ENCODE measurements around the gene INTS4. TPM values are rescaled to one million over a fixed set of nuclear protein-coding genes. Genes with fewer than 3 reads are reported as not detected.
A peak's percentile ranks its signal among the peaks of the same experiment; 100 is the strongest.
"Not testable (repeated sequence)": the region's sequence is repeated elsewhere in the genome, so short reads cannot be mapped to it uniquely, and the experiment has no call there.

Gene INTS4
- polyA plus RNA-seq, 3 donors: 41.2 to 48.2 (median 45.7) TPM

DNA sequence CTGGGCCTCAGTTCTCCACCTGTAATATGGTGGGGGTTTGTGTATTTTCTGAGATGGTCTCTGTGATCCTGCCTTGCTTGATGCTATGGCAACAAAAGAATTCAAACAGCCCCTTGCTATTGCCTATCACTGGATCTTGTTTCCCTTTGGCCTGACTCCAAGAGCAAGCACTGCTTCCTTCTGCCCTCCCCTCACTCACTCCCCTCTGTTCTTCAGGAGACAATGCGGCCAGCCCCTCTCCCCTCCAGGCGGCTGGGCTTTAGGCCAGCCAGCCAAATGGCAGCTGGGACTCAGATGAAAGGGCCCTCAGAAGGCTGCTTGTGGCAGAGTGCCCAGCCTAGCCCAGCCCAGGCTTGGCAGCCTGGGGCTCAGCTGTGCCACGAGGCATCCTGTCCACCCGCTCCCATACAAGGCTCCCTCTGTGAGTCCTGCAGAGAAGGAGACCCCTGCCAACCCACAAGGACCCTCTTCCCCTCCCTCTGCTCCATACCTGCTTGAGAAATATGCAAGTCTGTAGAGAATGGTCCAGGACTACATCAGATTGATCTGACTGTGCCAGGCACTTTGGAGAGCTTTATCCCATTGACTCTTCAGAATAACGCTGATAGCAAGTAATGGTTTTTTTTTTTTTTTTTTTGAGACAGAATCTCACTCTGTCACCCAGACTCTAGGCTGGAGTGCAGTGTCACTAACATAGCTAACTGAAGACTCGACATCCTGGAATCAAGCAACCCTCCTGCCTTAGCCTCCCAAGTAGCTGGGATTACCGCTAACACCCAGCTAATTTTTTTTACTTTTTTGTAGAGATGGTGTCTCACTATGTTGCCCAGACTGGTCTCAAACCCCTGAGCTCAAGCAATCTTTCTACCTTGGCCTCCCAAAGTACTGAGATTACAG is 36.2 kb upstream of the INTS4 start:
- DNase-seq: peak; percentile 88

DNA sequence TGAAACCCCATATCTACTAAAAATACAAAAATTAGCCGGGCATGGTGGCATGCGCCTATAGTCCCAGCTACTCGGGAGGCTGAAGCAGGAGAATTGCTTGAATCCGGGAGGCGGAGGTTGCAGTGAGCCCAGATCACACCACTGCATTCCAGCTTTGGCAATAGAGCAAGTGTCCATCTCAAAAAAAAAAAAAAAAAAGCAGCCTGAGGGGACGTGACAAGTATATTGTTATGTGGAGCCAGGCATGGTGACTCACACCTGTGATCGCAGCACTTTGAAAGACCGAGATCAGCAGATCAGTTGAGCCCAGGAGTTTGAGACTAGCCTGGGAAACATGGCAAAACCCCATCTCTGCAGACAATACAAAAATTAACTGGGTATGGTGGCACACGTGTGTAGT is 34.0 kb upstream of the INTS4 start:
- not testable (repeated sequence) for DNase-seq

DNA sequence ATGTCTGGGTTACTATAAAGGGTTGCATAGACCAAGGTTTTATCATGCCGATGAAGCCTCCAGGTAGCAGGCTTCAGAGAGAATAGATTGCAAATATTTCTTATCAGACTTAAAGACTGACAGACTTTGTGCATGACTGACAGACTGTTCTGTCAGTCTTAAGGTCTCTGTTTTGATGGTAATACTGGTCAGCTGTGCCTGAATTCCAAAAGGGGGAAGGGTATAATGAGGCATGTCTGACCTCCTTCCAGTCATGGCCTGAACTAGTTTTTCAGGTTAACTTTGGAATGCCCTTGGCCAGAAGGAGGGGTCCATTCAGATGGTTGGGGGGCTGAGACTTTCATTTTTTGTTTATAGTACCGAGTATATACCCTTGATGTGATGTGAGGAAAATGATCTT is 33.3 kb upstream of the INTS4 start:
- no peak for DNase-seq

DNA sequence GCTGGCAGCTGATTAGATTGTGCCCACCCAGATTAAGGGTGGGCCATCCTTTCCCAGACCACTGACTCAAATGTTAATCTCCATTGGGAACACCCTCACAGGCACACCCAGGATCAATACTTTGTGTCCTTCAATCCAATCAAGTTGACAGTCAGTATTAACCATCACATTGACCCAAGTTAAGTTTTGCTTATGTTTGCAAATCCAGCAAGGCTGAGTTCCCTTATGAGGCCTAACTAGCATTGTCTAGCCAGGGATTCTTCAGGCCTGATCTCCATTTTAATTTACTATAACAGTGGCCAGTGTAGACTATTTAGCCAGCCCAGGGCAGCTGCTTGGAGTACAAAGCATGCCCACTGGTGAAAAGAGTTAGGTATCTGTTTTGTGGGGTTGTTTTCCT is 30.9 kb upstream of the INTS4 start:
- DNase-seq: no peak

DNA sequence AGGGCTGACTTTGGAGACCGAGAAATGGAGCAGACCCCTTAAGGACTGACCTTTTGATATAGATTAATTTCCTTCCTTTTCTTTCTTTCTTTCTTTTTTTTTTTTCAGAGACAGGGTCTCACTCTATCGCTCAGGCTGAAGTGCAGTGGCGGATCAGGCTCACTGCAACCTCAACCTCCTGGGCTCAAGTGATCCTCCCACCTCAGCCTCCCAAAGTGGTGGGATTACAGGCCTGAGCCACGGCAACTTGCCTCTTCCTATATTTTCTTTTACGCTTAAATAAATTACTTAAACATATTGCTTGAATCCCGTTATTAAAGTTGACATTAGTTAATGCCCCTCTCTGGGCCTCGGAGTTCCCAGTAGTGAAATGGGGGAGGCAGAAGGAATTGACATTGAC is 29.0 kb upstream of the INTS4 start:
- no peak for DNase-seq

DNA sequence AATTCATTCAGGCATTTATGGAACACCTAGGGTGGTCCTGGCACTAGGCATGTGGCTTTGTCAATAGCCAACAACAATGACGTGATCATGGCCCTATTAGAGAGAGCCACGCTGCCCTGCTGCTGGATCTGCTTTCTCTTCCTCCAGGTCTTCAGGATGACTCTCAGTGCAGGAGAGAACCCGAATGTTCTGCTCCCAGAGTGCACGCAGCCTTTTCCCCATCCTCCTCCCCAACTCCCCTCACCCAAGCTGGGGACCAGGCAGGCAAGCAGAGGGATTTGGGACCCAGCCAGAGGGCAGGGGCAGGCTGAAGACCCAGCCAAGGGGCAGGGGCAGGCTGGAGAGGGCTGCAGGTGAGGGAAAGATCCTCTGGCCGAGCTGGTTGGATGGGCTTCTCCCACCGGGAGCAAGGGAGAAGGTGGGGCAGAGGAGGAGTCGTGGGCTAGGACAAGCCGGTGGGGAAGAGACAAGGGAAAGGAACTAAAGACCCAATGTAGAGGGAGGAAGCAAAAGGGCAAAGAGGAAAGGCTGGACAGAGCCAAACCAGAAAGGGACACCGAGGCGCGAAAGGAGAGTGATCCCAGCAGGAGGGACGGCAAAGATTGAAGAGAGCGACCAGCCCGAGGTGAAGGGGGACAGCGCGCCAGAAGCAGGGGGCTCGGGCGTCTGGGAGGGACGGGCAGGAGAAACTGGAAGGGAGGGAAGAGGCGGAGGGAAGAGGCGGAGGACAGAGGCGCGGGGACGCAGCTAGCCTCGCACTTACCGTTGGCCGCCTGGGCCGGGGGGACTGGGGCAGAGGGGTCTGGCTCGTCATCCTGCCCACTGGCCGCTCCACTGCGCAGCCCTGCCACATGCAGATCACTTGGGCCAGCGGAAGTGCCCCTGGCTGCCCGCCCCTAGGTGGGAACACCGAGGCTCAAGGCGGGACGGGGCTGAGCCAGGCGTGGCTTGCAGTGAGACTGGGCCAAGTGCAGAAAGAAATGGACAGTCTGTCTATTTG is 28.2 kb upstream of the INTS4 start, which contains the start of gene KCTD14:
Gene KCTD14 (minus strand): TSS at position 880 of the 1,000 bp plus-strand sequence. CDS start 27 bp downstream, at position 853.
- no peak for DNase-seq

DNA sequence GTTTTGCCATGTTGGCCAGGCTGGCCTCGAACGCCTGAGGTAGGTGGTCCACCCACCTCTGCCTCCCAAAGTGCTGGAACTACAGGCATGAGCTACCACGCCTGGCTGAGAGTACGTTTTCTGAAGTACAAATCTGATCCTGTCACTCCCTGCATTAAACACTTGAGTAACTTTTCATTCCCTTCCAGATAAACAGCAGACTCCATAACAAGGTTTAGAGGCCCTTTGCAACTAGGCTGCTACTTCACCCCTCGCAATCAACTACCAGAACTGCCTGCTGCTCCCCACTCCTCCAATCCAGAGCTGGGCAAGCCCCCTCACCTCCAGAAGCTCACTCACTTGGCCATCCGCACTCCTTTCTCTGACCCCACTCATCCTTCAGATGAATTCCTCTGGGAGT is 27.1 kb upstream of the INTS4 start:
- DNase-seq: no peak

DNA sequence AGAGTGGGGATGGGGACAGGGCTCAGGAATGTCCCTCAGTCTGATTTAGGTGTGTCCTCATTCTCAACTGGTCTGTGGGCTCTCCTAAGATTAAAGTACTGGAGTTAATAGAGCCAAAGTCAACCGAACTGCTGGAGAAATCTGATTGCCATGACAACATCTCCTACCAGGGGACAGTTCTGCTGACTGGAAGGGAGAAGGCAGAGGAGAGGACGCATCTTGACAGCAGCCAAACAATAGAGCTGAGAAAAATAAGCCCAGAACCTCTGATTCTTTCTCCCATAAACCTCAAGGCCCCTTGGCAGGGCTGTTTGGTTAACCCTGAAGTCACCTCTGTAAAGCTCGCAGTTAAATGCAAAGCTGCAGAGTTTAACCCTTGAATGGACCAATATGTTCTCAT is 25.8 kb upstream of the INTS4 start:
- DNase-seq: no peak

DNA sequence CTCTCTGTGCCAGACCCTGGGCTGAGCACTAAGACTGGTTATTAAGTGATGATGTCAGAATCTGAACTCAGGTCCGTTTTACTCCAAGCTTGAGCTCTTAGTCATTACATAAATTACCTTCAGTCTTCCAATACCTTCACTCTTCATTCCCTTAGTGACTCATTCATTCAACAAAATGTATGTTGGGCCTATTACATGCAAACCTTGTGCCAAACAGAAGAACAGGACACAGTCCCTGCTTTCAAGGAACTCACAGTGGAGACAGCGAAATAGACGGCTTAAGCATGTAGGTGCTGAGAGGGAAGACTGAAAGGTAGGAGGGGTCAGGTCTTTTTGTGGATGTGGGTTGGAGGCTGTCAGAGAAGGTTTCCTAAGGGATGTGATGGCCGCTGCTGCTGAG is 25.3 kb upstream of the INTS4 start:
- no peak for DNase-seq

DNA sequence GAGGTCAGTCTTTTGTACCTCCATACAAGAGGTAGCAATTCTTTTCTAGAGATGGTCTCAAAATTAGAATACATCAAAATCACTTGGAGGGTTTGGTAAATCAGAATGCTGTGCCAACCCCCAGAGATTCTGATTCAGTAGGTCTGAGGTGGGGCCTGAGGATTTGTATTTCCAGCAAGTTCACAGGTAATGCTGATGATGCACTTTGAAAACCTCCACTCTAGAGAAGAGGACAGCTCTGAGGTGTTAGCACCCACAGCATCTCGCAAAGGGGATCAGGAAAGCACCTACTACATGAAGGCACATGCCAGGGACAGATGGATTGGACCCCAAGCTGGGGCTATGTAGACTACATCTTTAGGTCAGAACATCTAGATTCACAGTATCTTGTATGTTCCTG is 21.4 kb upstream of the INTS4 start:
- no peak for DNase-seq

DNA sequence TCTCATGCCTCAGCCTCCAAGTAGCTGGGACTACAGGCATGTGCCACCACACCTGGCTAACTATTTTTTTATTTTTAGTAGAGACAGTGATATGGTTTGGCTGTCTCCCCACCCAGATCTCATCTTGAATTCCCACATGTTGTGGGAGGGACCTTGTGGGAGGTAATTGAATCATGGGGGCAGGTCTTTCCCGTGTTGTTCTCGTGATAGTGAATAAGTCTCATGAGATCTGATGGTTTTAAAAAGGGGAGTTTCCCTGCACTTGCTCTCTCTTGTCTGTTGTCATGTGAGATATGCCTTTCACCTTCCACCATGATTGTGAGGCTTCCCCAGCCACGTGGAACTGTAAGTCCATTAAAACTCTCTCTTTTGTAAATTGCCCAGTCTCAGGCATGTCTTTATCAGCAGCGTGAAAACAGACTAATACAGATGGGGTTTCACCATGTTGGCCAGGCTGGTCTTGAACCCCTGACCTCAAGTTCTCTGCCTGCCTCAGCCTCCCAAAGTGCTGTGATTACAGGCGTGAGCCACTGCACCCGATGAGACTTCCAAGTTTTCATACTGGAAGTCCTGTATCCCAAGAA is 20.6 kb upstream of the INTS4 start:
- not testable (repeated sequence) for DNase-seq

DNA sequence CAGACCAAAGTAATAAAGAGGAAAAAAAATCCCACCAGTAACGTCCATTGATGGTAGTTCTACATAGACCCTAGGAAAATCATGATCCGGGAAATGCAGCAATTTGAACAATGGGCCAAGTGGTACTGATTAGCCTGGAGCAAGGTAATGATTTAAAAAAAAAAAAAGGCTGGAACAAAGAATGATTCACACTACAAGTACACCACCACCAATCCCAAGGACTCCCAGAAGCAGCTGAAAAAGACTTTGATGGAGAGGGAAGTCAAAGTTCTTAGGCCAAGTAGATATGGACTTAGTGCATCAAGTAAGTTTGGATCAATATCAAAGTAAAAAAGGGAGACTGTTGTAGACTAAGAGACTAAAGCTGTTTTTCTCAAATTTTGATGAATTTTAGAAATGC is 16.8 kb upstream of the INTS4 start:
- no peak for DNase-seq

DNA sequence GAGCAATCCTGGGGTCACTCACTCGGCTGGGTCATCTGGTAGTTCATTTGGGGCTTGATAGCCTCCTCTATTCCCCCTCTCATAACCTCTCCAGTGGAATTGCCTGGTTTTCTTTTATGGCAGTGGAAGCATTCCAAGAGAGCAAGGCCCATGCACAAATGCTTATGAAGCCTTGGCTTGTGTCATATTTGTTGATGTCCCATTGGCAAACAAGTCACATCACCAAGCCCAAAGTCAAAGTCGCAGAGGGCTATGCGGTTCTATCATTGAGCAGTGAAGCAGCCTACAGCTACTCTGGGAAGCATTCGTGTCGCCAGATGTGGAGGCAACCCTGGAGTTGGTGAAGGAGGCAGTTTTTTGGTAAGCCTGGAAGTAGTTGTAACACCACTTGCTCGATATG is 16.3 kb upstream of the INTS4 start:
- no peak for DNase-seq

DNA sequence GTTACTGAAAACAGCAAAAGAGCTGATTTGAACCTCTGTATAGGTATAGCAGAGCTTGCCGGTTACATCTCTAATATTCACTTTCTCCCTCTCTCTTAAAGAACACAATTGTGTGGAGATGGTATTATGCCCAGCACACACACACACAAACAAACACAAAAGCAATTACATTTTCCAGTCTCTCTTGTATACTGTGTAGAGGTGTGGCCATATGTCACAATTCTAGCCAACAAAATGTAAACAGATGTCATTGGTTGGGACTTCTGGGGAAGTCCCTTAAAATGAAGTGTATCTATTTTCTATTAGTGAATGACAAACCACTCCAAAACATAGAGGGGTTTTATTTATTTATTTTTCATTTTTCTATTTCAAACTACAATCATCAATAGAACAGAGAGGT is 15.8 kb upstream of the INTS4 start:
- no peak for DNase-seq

DNA sequence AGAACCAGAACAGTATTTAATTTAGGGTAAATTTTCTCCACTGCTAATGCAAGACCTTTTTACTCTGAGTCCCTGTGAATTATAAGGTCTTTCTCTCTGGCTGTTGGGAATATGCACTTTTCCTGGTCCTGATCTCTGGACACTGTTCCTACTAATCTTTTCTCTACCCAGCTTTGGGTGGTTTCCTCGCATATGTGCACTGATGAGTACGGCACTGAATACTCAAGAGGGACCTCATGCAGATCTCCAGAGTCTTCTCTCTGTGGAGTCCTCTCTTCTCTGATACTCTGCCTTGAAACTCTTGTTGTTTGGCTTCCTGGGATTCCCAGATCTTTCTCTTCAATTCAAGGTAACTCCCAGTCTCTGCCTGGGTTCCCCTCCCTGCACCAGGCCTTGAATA is 14.6 kb upstream of the INTS4 start:
- DNase-seq: no peak

DNA sequence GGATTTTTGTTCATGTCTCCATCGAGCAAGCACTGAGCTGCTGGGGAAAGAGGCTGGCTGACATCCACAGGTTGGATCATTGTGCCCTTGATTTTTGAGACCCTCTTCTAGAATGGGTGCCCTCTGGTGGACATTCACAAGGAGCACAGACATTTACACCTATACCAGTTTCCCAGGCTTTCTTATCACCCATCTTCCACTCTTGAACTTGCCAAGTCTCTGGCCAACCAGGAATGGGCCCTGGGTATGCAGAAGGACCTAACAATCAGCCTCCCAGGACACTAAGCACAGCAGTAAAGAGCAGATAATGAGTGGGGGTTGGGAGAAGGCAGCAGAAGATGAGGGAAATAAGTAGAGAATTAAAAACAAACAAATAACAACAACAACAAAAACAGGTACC is 5.7 kb upstream of the INTS4 start:
- no peak for DNase-seq

DNA sequence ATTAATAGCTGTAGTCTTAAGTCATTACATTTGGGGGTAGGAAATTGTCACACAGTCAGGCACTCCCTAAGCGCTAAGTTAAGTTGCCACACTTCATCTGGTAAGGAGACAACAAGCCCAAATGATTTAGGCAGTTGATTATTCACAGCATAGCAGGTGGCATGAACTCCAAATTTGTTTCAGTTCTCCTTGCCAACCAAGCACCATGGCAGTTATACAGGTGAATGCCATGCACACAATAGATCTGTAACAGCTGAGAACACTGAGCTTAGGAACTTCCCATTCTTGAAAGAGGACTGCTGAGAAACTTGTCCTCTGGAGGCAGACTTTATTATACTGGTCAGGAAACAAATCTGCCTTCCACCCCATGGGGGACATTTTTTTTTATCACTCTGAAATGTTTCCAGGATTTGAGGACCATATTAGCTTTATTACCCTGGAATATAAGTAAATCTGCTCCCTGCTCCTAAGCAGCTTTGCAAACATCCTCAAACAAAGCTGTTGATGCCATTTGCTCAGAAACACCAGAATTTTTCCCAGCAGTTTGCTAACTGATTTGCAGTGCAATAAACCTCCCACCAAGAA is 5.1 kb upstream of the INTS4 start:
- no peak for DNase-seq

DNA sequence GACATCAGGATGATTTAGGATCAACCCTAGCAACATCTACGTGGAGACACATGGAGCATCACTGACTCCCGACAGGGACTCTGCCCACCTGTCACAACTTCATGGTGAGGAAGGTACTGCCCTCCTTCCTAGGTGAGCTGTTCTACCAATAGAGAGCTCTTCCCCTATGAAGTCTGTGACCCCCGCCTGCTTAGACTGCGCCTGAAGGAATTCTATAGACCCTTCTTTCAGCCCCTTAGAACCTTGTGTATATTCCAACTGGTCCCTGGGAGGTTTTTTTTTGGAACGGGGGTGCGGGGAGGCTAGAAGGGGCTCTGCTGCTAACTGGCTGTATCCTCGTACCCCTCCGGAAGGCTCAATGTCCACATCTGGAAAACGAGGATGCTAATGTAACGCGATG is 566 bp downstream of the INTS4 start:
- DNase-seq: no peak

DNA sequence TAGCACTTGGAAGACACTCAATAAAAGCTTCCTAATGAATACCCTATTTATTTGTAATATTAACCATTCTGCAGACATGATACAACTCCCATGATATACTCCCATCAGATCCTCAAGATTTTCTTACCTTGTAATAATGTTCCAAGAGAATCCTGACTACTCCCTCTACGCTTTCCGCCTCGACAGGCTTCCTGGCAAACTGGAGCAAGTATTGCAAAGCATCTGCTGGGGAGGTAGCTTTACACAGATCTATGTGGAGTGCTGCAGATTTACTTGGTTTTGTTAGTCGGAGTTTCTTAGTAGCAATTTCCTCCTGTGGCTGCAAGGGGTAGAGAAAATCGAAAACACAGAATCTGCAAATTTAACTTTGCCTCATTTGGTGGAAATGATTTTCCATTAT is 3.5 kb downstream of the INTS4 start:
- no peak for DNase-seq

DNA sequence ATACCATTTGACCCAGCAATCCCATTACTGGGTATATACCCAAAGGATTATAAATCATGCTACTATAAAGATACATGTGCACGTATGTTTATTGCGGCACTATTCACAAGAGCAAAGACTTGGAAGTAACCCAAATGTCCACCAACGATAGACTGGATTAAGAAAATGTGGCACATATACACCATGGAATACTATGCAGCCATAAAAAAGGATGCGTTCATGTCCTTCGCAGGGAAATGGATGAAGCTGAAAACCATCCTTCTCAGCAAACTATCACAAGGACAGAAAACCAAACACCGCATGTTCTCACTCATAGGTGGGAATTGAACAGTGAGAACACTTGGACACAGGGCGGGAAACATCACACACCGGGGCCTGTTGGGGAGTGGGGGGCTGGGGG is 8.0 kb downstream of the INTS4 start:
- DNase-seq: not testable (repeated sequence)

DNA sequence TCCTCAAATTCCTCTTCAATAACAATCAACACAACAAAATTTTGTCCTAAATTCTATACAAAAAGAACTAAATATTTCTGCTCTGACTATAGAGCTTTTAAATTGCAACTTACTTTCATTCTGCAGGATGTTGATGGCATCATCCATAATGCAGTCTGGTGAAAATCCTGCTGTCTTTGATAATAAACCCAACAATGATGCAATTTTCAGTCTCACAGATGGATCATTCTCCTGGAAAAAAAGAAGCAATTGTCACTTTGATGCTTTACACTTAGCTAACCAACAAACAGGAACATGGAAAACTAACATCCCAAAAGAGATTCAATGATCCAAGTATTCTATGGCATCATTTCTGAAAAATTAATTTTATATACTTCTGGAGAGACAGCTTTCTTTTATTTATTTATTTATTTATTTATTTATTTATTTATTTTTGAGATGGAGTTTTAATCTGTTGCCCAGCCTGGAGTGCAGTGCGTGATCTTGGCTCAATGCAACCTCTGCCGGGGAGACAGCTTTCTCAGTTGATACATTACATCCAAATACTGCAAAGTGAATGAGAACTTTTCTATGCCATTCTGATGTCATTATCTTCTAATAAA is 13.0 kb downstream of the INTS4 start:
- DNase-seq: no peak

DNA sequence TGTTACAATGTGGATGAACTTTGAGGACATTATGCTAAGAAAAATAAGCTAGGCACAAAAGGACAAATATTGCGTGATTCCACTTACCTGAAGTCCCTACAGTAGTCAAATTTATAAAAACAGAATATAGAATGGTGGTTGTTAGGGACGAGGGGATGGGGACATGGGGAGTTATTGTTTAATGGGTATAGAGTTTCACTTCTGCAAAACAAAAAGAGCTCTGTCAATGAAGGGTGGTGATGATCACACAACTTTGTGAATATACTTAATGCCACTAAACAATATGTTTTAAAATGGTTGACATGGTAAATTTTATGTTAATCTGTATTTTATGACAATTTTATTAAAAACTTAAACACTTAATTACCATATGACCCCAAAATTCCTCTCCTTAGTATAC is 26.1 kb downstream of the INTS4 start:
- no peak for DNase-seq
